Activated CD4-positive, CD25-positive, alpha-beta regulatory T cell (primary cell): ENCODE data around the gene ANKRD11.
"Not testable (repeated sequence)": the region's sequence is repeated elsewhere in the genome, so short reads cannot be mapped to it uniquely, and the experiment has no call there.

Source experiments
- DNase-seq, 4 experiments: peaks; one replicate each; lab custom pipeline; 2025; lab: John Stamatoyannopoulos, UW

Gene ANKRD11

DNA sequence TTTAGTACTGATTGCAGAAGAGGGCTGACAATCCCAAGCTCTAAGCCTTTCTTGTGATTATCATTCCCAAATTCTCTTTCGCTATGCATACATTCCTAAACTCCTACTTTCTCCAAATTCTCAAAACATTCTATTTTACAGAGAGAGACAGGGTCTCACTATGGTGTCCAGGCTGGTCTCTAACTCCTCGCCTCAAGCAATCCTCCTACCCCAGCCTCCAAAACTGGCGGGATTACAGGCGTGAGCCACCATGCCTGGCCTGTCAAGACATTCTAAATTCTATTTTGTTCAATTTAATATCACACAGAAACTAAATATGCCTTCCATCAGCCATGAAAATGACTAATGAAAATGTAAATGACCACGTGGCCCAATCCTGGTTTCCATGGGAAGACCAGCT, 39.8 kb downstream of the ANKRD11 start:
- no peak for DNase-seq

- no peak for DNase-seq
These were observed 40.5 kb downstream of the ANKRD11 start for GRCh38 chr16:89449726-89450335.

- no peak for DNase-seq
These were observed 41.7 kb downstream of the ANKRD11 start for GRCh38 chr16:89448656-89449055.

GRCh38 chr16:89446975-89447293, 43.4 kb downstream of the ANKRD11 start:
- DNase-seq: no peak

DNA sequence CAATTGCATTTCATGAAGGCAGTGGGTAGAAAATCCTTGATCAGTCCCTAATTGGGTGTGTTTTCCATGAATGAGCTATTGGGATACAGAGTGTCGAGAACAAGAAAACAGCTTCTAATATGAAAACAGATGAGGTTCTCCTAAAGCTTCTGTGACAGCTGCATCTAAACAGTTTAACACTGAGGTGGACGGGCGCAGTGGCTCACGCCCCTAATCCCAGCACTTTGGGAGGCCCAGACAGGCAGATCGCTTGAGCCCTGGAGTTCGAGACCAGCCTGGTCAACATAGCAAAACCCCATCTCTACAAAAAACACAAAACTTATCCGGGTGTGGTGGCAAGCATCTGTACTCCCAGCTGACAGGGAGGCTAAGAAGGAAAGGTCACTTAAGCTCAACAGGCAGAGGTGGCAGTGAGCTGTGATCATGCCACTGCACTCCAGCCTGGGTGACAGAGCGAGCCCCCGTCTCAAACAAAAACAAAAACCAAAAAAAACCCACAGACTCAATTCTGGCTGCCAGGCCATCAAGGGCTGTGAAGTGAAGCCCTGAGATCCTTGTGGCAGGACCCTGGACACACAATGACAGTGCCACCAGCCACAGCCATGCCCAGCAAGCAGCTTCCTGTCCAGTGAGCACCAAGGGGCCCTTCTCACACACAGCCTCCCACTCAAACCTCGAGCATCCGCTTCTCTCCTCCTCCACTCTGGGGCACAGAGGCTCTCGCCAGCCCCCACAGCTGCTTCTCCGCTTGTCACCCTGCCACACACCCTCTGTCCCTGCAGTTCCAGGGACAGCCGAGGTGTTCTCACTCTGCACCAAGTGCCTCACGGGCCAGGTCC, 44.0 kb downstream of the ANKRD11 start:
- DNase-seq: no peak

DNA sequence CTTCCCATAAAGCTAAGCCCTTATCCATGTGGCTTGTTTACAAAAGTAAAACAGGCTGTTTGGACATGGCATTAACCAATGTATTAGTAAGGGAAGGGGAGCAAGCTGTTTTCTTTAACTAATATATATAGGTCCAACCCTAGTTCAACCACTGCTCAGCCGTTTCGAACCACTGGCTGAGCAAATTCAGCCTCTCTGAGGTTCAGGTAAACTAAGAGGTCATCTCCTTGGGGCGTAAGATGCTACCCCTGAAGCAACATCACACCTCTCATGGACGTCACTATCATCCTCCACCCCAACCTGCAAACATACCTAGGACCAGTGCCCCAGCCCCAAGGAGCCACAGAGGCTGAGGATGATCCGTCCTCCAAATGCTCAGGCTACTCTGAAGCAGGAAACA, 45.2 kb downstream of the ANKRD11 start:
- DNase-seq: no peak

DNA sequence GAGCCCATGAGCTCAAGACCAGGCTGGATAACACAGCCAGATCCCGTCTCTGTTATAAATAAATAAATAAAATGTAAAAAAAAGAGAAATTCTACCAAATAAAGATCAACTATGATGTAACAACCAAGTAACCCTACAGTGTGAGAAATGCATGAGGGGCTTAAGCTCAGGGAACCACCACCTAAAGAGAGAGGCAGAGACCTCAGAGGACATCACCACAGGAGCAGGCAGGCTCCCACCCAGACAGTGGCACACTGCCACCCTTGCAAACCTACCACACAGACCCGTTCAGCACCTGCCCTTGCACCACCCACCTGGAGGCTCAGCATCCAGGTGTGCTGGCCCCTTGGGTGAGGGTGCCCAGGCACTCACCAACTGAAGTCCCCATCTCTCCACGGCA, 45.6 kb downstream of the ANKRD11 start:
- DNase-seq: no peak

DNA sequence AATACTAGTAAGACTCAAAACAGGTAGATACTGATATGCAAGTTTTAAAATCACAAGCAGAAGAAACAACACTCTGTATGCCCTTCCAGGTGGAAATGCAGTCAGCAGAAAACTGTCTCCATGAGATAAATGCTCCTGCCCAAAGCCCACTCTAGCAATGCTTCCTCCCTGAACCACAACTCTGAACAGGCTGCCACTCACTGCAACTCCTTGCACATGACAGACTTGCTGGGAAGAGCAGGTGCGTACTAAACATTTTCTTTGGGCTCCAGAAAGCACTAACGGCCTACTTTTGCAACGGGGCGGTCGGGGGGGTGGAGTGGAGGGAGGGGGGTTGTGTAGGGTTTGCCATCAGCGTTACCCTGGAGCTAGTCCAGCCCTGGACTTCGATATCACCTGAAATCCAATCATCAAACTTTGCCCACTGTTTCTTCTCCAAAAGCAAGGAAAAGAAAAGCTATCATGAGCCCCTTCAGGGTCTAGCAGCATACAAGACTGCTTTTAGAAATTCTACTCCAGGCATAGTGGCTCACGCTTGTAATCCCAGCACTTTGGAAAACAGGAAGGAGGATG, 46.1 kb downstream of the ANKRD11 start:
- no peak for DNase-seq

- DNase-seq: no peak
These were observed 46.7 kb downstream of the ANKRD11 start for GRCh38 chr16:89443727-89444084.

DNA sequence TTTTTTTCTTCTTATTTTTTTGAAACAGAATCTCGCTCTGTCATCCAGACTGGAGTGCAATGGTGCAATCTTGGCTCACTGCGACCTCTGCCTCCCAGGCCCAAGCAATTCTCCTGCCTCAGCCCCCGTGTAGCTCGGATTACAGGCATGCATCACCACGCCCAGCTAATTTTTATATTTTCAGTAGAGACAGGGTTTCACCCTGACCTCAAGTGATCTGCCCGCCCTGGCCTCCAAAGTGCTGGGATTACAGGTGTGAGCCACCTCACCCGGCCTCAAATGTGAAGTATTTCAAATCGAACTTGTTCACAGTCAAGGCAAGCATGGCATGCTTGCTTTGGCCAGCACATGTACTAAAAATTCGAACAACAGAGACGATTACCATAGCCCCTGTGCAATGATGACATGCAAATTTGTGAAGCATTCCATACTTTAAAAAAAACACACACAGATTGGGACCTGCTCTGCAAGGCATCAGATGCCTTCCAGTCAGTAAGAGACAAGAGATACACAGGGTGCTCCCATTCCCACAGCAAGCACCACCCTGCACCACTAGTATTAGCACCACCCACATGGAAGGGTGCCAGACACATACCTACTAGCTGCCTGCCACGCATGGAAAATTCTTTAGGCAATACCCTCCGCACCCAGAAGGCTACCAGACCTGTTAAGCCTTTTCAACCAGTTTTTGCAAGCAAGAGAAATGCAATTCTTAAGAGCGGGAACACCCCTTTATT, 47.2 kb downstream of the ANKRD11 start:
- DNase-seq: no peak

GRCh38 chr16:89442588-89442987, 47.8 kb downstream of the ANKRD11 start:
- DNase-seq: no peak

DNA sequence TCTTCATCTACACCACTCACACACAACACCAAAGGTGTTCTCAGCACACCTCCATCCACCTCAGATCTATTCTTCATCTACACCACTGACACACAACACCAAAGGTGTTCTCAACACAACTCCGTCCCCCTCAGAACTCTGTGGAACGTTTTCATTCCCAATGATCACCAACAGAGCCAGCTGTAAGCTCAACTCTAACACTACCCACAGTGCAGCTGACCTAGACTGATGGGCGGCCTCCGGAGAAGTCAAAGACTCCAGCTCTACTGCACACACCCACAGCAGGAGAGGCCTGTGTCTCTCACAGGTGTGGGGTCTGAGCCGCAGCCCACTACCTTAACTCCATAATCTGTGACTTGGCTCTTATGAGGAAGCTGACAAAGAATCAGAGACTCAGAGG, 50.7 kb downstream of the ANKRD11 start:
- no peak for DNase-seq

- DNase-seq: no peak
These were observed 52.4 kb downstream of the ANKRD11 start for GRCh38 chr16:89437991-89438390.

DNA sequence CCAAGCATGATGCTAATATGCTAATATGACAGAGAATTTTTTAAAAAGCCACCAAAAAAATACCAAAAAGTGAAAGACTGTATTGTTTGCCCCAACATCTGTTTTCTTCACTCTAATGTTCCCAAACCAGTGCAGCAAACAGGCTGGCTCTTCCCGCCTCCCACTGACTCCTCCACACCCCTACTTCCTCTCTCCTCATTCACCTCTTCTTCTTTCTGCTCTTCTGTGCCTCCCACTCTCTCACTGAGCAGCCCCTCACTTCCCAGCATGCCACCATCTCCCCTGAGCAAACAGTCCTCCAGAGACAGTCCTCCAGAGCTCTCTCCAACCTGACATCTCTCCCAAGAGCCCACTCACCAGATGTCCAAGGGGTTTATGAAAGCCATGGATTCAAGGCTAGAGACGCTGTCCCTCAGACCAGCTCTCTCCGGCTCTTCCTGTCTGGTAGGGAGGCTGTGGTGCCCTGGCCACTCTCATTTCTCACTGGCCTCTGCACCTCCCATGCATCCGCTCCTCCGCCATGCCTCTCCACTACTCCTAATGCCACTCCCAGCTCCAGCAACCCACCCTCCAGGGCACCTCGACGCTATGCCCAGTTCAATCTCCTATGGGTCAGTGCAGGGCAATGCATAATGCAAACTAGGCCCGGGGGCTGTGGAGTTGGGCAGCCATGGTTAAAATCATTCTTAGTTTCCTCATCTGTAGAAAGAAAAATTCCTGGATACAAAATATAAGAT, 52.9 kb downstream of the ANKRD11 start:
- DNase-seq: no peak

DNA sequence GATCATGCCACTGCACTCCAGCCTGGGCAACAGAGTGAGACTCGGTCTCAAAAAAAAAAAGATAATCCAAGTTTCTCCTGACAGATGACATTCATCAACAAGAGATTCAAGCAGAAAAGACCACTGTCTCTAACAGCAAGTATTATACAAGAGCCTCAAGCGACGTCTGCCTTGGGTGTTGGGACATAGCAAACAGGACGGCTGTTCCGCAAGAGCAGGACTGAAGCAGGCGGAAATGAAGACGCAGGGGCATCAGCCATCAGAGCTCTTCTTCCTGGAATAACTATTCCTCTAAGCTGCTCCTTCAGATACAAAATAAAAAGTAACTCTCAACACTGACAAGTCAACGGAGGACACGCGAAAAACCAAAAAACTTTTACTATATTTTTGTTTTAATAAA, 54.0 kb downstream of the ANKRD11 start:
- DNase-seq: no peak

DNA sequence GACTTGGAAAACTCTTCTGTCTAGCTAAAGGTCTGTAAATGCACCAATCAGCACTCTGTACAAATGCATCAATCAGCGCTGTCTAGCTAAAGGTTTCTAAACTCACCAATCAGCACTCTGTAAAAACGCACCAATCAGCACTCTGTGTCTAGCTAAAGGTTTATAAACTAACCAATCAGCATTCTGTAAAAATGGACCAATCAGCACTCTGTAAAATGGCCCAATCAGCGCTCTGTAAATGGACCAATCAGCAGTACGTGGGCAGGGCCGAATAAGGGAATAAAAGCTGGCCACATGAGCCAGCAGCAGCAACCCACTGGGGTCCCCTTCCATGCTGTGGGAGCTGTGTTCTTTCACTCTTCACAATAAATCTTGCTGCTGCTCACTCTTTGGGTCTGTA, 55.3 kb downstream of the ANKRD11 start:
- DNase-seq: not testable (repeated sequence)

DNA sequence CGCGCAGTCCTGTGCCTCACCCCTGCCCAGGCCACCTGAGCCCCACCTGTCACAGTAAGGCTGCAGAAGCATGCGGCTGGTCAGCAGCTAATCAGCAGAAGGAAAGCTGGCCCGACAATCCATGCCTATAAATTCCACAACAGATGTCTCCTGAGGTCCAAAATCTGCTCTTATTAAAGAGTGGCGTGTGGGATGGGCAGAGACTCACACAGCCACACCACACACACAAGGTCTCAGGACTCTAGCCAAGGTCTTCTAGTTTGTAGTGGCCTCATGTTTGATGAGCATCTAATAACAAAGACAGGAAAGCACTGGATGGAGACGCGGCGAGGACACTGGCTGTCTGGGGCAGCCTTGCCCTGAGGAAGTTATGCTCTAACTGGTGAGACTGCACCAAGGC, 55.9 kb downstream of the ANKRD11 start:
- no peak for DNase-seq

DNA sequence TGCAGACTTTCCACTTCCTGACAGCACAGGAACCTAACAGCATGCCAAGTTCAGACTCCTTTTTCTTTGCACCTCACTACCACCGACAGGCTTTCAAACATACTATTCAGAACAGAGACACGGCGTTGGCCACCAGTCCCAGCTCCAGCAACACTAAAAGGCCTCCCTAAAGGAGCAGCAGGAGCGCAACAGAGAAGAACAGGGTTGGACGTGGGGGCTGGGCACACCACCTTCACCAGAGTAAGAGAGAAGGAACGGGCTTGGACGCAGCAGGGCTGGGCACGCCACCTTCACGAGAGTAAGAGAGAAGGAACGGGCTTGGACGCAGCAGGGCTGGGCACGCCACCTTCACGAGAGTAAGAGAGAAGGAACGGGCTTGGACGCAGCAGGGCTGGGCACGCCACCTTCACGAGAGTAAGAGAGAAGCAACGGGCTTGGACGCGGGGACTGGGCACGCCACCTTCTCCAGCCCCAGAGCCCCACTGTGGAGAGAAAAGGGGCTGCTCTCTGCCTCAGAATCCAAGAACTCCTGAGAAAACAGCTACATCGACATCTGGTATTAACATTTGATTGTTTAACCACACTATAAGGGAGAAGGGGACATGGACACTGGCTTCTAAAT, 56.9 kb downstream of the ANKRD11 start:
- not testable (repeated sequence) for DNase-seq

DNA sequence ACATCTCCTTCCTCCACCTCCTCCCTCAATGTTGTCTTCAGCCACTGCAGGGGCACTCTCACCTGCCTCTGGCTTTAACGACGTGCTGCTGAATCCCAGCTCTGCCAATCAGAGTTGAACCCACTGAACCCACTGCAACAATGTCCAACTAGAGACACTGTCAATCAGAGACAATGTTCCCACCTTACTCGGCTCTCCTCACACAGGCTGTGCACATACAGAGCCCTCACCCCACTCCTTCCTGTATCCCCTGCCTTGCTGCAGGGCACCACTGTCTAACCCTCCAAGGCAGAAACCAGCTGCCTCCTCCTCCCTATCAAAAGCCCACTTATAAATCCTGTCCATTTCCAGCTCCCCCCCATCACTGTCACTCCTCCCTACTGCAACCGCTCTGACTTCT, 58.7 kb downstream of the ANKRD11 start:
- no peak for DNase-seq

DNA sequence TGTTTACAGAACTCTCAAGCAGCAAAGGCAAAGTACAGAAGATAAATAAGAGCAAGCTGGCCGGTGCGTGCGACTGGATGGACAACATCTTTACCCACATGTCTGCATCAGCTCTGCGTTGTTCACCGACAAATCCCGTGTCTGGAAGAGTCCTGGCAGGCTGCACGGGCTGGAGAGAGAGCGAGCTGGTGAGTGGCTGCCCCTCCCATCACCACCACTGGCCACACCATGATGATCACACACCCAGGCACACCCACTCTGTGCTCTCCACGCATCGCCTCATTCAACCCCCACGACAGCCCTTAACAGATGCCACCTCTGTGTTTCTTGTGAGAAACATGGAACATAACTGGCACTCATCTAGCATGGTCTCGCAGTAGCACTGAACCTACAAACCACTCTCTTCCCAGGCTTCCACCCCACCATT, 59.2 kb downstream of the ANKRD11 start:
- no peak for DNase-seq

DNA sequence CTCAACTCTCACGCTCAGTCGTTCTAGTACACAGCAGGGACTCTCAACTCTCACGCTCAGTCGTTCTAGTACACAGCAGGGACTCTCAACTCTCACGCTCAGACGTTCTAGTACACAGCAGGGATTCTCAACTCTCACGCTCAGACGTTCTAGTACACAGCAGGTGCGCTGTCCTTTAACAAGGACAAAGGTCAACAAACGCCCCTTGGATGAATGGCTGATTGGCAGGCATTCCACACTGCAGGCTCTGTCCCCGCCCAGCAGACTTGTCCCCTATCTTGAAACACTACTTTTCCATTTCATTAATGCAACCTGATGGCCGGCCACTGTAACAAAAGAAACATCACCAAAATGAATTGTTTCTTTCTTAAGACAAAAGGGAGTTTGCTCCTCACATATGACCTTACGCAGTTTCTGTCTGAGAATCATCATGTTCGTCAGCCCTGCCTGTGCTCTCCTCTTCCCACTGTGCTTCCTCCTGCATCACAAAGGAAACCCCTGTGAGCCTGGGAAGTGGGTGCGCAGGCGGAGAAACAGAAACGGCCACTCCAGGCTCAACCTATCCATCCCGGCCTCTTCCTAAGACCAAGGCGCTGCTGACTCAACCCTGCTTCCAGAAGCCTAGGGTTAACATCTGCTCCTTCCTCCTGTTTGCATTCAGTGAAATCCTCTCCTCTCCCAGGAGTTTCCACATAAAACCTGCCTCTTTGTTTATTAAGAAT, 59.8 kb downstream of the ANKRD11 start:
- no peak for DNase-seq
